Measurements from ENCODE around the gene CCDC9B. TPM values are rescaled to one million over a fixed set of nuclear protein-coding genes. Genes with fewer than 3 reads are reported as not detected.

CCDC9B gene
- total and polyA plus RNA-seq, 2 of the 4 experiments (the other 2 are of a cell fraction), result 19.7 to 30.9 TPM

DNA sequence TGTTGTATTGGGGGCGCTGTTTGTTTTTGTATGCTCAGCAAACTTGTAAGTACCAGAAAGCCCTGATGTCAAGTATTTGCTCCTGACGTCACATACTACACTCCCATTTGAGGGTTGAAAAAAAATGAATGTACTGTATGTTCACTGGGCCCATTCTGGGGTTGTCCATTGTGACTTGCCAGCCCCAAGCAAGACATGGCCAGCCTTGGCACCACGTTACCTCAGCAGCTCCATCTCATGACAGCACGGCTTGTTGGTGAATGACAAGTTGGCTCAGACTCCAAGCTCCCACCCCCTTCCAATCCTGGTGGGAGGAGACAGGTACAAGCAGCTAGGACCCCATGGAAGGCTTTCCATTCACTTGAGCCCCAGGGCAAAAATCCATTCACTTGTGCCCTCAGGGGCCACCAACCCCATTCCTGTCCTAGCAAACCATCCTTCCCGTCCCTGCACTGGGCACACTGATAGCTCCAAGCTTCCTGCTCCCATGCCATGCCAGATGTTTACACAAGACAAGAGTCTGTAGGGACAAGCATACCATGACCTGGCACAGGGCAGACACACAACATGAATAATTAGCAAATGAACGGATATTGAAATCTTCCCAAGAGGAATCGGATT is 11.7 kb upstream of the CCDC9B start:
- intact Hi-C loops (cut with micrococcal nuclease), result no loop called here
- in situ Hi-C loops (cut with MboI; ENCODE audit: low sequenced_read_pairs), result no loop called here
- DNase-seq, result no peak

More for the DNA sequence above, 11.7 kb upstream of the CCDC9B start:
- H3K23ac ChIP-seq (ENCODE audit: low read depth, low read length), result no peak overlapping the region
- no peak overlapping the region for H2AK5ac ChIP-seq (ENCODE audit: low read depth, low read length)
- no peak overlapping the region for H3K4ac ChIP-seq (ENCODE audit: low read depth, low read length)
- peaks cover 3% of the 10 kb centered on the region; the same call in 1 of the 2 replicates for H3K4me1 ChIP-seq (ENCODE audit: control insufficient read depth, insufficient read depth, low read length)
- POLR2A ChIA-PET (ENCODE audit: unreplicated experiment), result no interaction called here
- H3K56ac ChIP-seq (ENCODE audit: extremely low read depth, insufficient read depth, low read length), result no peak overlapping the region
- no TSS peak for BruUV-seq (replicated peaks)
- no peak overlapping the region for H2BK15ac ChIP-seq (ENCODE audit: low read depth, low read length)
- H3K4me2 ChIP-seq (ENCODE audit: low read depth, low read length), result no peak overlapping the region
- no peak overlapping the region for H2BK5ac ChIP-seq (ENCODE audit: low read depth, low read length, poor library complexity, severe bottlenecking)
- no peak overlapping the region for H2BK120ac ChIP-seq (ENCODE audit: low read depth, low read length)
- CTCF ChIA-PET, result interaction anchor here (0.7 kb wide), 1 partner anchor 277 kb away, joined by 3 read pairs; no protein-coding TSS in a partner anchor
- H3K14ac ChIP-seq (replicated peaks; ENCODE audit: low read depth, low read length), result no peak overlapping the region
- H3K18ac ChIP-seq (ENCODE audit: low read depth, low read length), result no peak overlapping the region
- no peak overlapping the region for H3K9ac ChIP-seq (ENCODE audit: low read depth, low read length)
- TF ChIP-seq NFE2L2 (IDR thresholded peaks at IDR 0.05; ENCODE audit: low read depth, low read length) (no peak), RCOR1 (IDR thresholded peaks at IDR 0.05; ENCODE audit: insufficient replicate concordance, low read length) (no peak), POLR2A (IDR thresholded peaks at IDR 0.05; ENCODE audit: low read depth, low read length) (no peak)
- TF ChIP-seq, protein P1, sequence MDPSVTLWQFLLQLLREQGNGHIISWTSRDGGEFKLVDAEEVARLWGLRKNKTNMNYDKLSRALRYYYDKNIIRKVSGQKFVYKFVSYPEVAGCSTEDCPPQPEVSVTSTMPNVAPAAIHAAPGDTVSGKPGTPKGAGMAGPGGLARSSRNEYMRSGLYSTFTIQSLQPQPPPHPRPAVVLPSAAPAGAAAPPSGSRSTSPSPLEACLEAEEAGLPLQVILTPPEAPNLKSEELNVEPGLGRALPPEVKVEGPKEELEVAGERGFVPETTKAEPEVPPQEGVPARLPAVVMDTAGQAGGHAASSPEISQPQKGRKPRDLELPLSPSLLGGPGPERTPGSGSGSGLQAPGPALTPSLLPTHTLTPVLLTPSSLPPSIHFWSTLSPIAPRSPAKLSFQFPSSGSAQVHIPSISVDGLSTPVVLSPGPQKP (IDR thresholded peaks at IDR 0.05; ENCODE audit: borderline replicate concordance, low read depth, low read length), result no peak
- no peaks in the 10 kb centered on the region for H3K9me1 ChIP-seq (ENCODE audit: insufficient read depth, low read length)
- no peak overlapping the region for H3K27ac ChIP-seq (ENCODE audit: insufficient read depth, low read length)
- H2AK9ac ChIP-seq (replicated peaks; ENCODE audit: low read depth, low read length, poor library complexity), result peak overlapping the region; percentile 3
- H3K36me3 ChIP-seq (ENCODE audit: control insufficient read depth, insufficient read depth, low read length), result no peaks in the 10 kb centered on the region
- peaks cover 16% of the 10 kb centered on the region for H3K27me3 ChIP-seq (ENCODE audit: control insufficient read depth, insufficient read depth, low read length)
- H3K79me1 ChIP-seq (ENCODE audit: low read depth in 1 of 2, low read length in 2 of 2), result no peaks in the 10 kb centered on the region
- no peaks in the 10 kb centered on the region for H3K9me3 ChIP-seq (ENCODE audit: control insufficient read depth, insufficient read depth, low read length)
- H4K91ac ChIP-seq (ENCODE audit: insufficient read depth, low read depth, low read length), result no peak overlapping the region
- WGBS, 2 experiments (ENCODE audit: extremely low coverage in 2 of 2, insufficient read length in 1 of 2), result 100% methylated on average over 1 of the region's 7 CpGs; no CpG with 5 or more reads in 1 of the 2 experiments
- no peak overlapping the region for H4K5ac ChIP-seq (ENCODE audit: low read depth, low read length)
- no peak overlapping the region for H2BK20ac ChIP-seq (ENCODE audit: low read depth, low read length)
- no peak overlapping the region for H4K8ac ChIP-seq (ENCODE audit: low read depth in 2 of 2, low read length in 2 of 2)
- no peak overlapping the region for H3K4me3 ChIP-seq (ENCODE audit: insufficient read depth, low read depth, low read length)
- no peak for ATAC-seq (ENCODE audit: low read depth)
- dilution Hi-C loops (cut with HindIII; ENCODE audit: low sequenced_read_pairs, unreplicated experiment), result no loop called here
- no peaks in the 10 kb centered on the region for H4K20me1 ChIP-seq (ENCODE audit: insufficient read depth, low read length)
- H2AFZ ChIP-seq (replicated peaks; ENCODE audit: low read length, poor library complexity), result no peak overlapping the region

All from IMR-90 (cell line).